HG03135 (cell line): Measurements from ENCODE around the gene RUSF1.
"Not testable (repeated sequence)": the region's sequence is repeated elsewhere in the genome, so short reads cannot be mapped to it uniquely, and the experiment has no call there.

ENCODE experiments used
- ATAC-seq: cut with Tn5 transposase; IDR thresholded peaks from one replicate; pipeline ENCODE4 v1.9.1; 2021; ENCODE audit warnings: mild to moderate bottlenecking, moderate library complexity; ENCODE audit not compliant: unreplicated experiment

RUSF1 gene

GRCh38 chr16:31487071-31487719 is 21.0 kb downstream of the RUSF1 start:
- peak; percentile 2 for ATAC-seq

- no peak for ATAC-seq
Measured at GRCh38 chr16:31486045-31486444, 22.1 kb downstream of the RUSF1 start.

DNA sequence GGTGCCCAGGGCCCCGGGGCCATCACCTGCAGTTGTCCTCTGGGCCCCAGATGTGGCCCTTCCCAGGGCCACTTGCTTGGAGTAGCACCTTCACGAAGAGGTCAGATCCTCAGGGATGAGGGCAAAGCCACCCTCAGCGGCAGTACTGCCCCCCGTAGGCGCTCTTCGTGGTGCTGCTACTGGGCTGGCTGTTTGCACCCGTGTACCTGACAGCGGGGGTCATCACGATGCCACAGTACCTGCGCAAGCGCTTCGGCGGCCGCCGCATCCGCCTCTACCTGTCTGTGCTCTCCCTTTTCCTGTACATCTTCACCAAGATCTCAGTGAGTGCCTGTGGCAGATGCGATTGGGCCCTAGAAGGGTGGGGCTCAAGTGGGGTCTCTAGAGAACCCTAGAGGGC is 22.6 kb downstream of the RUSF1 start:
- ATAC-seq, result no peak

- ATAC-seq, result no peak
Measured at GRCh38 chr16:31484491-31485171, 23.6 kb downstream of the RUSF1 start.

DNA sequence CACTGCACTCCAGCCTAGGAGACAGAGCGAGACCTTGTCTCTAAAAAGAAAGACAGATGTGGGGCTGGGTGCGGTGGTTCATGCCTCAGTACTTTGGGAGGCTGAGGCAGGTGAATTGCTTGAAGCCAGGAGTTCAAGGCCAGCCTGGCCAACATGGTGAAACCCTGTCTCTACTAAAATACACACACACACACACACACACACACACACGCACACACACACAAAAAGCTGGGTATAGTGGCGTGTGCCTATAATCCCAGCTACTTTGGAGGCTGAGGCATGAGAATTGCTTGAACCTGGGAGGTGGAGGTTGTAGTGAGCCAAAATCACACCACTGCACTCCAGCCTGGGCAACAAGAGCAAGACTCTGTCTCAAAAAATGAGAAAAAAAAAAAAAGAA is 24.1 kb downstream of the RUSF1 start:
- ATAC-seq, result not testable (repeated sequence)

DNA sequence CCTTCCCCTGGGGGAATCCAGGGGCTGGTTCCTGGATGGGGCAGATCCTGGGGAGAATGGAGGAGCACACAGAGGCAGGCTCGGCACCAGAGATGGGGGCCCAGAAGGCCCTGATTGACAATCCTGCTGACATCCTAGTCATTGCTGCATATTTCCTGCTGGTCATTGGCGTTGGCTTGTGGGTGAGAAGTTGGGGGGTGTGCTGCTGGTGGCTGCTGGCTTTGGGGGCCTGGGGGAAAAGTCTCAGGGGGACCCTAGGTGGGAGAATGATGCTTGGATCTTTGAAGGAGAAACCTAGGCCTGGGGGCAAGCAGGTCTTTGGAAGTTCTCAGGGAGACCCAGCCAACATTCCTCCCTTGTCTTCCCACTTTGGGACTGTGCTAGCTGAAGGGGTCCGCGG is 25.1 kb downstream of the RUSF1 start, which contains the start of gene SLC5A2:
Gene SLC5A2, plus strand, starts transcription at position 43 of the 400 bp plus-strand sequence. Its CDS starts 14 bp downstream, at position 57.
- ATAC-seq, result no peak

DNA sequence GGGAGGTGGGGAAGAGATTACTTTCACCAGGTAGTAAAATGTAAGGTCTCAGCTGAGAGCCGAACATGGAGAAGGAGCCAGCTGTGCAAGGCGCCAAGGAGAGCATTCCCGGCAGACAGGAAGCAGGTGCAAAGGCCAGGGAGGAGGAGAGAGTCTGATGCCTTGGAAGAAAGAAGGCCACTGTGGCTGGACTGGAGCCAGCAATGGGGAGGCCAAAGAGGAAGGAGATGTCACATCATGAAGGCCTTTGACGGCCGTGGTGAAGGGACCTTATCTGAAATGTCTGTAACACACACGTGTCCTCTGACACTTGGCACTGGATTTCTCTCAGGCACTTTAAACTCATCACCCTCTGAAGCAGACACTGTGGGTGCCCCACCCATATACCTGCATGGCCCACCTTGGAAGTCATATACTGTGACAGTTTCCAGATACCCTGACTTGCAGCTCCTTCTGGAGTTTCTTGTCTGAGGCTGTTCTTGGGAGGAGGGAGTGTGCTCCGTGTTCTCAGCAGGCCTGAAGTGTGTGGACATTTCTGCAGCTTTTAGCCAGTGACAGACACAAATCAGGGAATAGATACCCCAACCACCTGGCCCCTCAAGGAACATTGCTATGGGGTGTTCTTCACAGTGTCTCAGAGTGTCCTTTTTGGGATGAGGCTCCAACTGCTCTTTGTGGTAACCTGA is 27.2 kb downstream of the RUSF1 start:
- no peak for ATAC-seq

- ATAC-seq, result no peak
Measured at GRCh38 chr16:31479751-31480150, 28.4 kb downstream of the RUSF1 start.

DNA sequence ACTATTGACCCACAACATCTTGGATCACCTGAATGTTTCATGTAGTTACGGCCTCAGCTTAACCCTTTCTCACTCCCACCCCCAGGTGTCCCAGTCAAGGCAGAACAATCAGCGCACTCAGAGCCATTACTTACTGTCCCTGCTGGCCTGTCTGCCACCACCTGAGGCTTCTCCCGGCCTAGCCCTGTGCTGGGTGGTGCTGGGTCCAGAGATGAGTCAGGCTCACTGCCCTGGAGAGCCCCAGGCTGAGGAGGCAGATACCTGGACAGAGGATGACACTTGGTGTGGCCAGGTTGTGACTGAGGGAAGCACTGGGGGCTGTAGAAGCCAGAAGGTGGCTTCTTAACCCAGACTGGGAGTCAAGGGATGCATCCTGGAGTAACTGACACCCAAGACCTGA is 29.2 kb downstream of the RUSF1 start:
- no peak for ATAC-seq

GRCh38 chr16:31477220-31478216 is 30.7 kb downstream of the RUSF1 start:
- ATAC-seq, result no peak

DNA sequence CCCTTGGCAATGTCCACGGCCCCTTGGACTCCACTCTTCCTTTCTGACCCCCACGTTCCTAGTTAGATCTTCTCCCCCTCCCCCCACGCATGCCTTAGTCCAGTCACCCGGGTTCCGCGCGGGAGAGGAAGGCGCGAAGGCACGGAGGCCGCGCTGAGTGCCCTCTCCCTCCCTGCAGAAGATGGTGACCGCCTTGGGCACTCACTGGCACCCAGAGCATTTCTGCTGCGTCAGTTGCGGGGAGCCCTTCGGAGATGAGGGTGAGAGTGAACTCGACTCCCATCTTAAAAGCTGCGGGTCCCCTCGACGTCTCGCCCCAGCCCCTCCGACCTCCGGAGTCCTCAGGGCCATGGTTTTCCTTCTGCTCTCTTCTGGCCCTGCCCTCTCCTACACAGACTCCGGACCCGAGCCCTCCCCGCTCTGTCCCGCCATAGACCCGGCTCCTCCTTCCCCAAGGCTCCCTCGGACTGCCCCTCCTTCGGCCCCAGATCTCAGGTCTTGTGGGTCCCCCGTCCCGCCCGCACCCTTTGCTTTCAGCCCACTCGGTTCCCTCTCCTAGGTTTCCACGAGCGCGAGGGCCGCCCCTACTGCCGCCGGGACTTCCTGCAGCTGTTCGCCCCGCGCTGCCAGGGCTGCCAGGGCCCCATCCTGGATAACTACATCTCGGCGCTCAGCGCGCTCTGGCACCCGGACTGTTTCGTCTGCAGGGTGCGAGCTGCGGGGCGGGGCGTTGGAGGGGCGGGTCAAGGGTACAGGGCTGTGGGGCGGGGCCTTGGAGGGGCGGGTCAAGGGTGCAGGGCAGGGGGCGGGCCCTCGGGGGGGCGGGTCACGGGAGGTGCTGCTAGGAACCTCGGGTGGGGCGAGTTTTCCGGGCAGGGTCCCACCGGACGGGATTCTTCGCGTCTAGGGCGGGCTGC is 31.6 kb downstream of the RUSF1 start:
- ATAC-seq, result peak; percentile 42

DNA sequence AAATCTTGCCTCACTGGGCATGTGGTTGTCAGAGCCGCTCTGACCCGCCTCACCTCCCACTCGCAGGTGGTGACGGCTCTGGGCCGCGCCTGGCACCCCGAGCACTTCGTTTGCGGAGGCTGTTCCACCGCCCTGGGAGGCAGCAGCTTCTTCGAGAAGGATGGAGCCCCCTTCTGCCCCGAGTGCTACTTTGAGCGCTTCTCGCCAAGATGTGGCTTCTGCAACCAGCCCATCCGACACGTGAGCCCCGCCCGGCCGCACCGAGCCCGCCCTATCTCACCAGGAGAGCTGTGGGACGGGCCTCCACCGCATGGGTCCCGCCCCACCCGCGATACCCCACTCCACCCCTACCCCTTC is 32.3 kb downstream of the RUSF1 start:
- no peak for ATAC-seq

- ATAC-seq, result no peak
Measured at GRCh38 chr16:31474773-31475738, 33.1 kb downstream of the RUSF1 start.

DNA sequence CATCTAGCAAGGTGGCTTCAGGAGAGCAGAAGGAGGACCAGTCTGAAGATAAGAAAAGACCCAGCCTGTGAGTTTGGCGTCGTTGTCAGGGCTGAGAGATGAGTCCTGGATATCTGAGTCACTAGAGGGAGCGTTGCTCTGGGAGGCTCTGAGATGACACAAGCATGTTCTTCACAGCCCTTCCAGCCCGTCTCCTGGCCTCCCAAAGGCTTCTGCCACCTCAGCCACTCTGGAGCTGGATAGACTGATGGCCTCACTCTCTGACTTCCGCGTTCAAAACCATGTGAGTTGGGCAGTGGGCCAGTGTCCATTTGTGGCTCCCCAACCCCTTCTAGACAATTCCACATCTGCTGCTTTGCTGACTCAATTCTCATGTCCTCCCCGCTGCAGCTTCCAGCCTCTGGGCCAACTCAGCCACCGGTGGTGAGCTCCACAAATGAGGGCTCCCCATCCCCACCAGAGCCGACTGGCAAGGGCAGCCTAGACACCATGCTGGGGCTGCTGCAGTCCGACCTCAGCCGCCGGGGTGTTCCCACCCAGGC is 33.9 kb downstream of the RUSF1 start:
- ATAC-seq, result no peak

DNA sequence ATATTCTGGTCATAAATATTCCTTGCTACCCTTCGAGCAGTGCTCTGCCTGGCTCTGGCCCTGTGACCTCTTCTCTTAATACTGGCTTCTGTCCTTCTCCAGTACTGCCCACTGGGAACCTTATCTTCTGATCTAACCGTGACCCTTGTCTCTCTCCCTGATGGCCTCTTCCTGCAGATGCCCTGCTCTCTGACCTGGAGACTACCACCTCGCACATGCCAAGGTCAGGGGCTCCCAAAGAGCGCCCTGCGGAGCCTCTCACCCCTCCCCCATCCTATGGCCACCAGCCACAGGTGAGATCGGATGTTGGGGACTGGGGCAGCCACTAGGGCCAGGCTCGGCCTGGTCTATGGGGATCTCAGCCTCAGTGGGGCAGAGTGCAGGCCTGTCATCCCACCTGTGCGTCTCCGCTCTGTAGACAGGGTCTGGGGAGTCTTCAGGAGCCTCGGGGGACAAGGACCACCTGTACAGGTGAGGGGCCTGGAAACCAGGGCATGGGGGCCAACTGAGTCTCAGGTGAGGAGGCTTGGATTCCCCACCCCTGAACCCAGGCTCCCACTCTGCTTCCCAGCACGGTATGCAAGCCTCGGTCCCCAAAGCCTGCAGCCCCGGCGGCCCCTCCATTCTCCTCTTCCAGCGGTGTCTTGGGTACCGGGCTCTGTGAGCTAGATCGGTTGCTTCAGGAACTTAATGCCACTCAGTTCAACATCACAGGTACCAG is 34.8 kb downstream of the RUSF1 start:
- no peak for ATAC-seq

- ATAC-seq, result no peak
Measured at GRCh38 chr16:31472709-31473203, 35.4 kb downstream of the RUSF1 start.

DNA sequence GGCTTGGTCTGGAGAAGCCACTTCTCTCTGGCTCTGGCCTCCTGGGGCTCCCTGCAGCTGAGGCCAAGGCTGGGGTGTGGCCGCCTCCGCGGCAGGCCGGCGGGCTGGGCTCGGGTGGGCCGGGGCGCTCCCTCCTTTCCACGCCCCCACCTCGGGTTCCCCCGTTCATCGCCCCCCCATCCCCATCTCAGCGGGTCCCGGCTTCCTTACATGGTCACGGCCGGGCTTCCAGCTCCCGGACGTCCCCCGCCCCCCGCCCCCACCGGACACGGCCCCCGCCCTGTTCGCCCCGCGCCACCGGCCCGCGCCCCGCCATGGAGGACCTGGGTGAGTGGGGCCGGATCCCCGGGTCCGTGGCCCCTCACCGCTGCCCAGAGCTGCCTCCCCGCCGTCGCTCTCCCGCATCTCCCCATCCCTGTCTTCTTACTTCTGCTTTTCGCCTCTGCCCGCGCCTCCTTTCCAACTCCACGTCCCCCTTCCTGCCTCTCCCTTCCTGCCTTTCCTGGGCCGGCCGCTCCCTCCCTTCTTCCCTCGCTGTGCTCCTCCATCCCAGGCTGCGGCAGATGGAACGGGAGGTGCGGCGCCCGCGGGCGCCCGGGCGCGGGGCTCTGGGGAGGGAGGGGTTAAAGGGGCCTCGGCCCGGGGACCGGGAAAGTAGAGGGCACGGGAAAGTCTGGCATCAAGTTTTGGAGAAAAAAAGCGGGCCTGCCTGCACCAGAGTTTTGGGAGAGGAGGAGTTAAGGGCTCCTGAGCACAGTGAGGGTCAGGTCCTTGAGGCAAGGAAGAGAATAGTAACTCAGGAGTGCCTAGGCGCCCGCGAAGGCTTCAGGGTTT is 36.1 kb downstream of the RUSF1 start, which contains the start of gene TGFB1I1:
Gene TGFB1I1, plus strand, starts transcription at position 278 of the 834 bp plus-strand sequence. Its CDS starts 37 bp downstream, at position 315.
- ATAC-seq, result no peak
